Superior temporal gyrus (tissue), 1 donor: ENCODE data around the gene ERVW-1.
"Not testable (repeated sequence)": the region's sequence is repeated elsewhere in the genome, so short reads cannot be mapped to it uniquely, and the experiment has no call there.

Experiments
- DNase-seq: peaks from one replicate; pipeline ENCODE4 v3.0.0-alpha.2; 2016; ENCODE audit errors: extremely low spot score

ERVW-1 gene

GRCh38 chr7:92477681-92478080, at the start of gene ERVW-1:
ERVW-1 (minus strand) TSS chr7:92477946; CDS start chr7:92470381, 7,565 bp downstream.
- not testable (repeated sequence) for DNase-seq

GRCh38 chr7:92523110-92523509, 45.4 kb upstream of the ERVW-1 start:
- DNase-seq = no peak

GRCh38 chr7:92520024-92520423, 42.3 kb upstream of the ERVW-1 start:
- DNase-seq = no peak

GRCh38 chr7:92517631-92518030, 39.9 kb upstream of the ERVW-1 start:
- DNase-seq = no peak

- DNase-seq = no peak
Measured at GRCh38 chr7:92513167-92513902, 35.6 kb upstream of the ERVW-1 start.

GRCh38 chr7:92508946-92509345, 31.2 kb upstream of the ERVW-1 start:
- DNase-seq = no peak

GRCh38 chr7:92506363-92506762, 28.6 kb upstream of the ERVW-1 start:
- DNase-seq = no peak

GRCh38 chr7:92504563-92504962, 26.8 kb upstream of the ERVW-1 start:
- DNase-seq = no peak

GRCh38 chr7:92503767-92504166, 26.0 kb upstream of the ERVW-1 start:
- DNase-seq = no peak

- no peak for DNase-seq
Measured at GRCh38 chr7:92498557-92498956, 20.8 kb upstream of the ERVW-1 start.

- no peak for DNase-seq
Measured at GRCh38 chr7:92496876-92497275, 19.1 kb upstream of the ERVW-1 start.

- DNase-seq = no peak
Measured at GRCh38 chr7:92489634-92490033, 11.9 kb upstream of the ERVW-1 start.

GRCh38 chr7:92487804-92488203, 10.1 kb upstream of the ERVW-1 start:
- no peak for DNase-seq

GRCh38 chr7:92485974-92486373, 8.2 kb upstream of the ERVW-1 start:
- DNase-seq = no peak

GRCh38 chr7:92485267-92485892, 7.6 kb upstream of the ERVW-1 start:
- no peak for DNase-seq

- DNase-seq = not testable (repeated sequence)
Measured at GRCh38 chr7:92484226-92484625, 6.5 kb upstream of the ERVW-1 start.

- not testable (repeated sequence) for DNase-seq
Measured at GRCh38 chr7:92483624-92484023, 5.9 kb upstream of the ERVW-1 start.

- not testable (repeated sequence) for DNase-seq
Measured at GRCh38 chr7:92479146-92479545, 1.4 kb upstream of the ERVW-1 start.

GRCh38 chr7:92478711-92479110, 965 bp upstream of the ERVW-1 start:
- DNase-seq = no peak

- no peak for DNase-seq
Measured at GRCh38 chr7:92478095-92478494, 349 bp upstream of the ERVW-1 start.

GRCh38 chr7:92475851-92476590, 1.7 kb downstream of the ERVW-1 start:
- not testable (repeated sequence) for DNase-seq

GRCh38 chr7:92475261-92475770, 2.4 kb downstream of the ERVW-1 start:
- not testable (repeated sequence) for DNase-seq
